ENCODE measurements around the gene LPAR2.

DNA sequence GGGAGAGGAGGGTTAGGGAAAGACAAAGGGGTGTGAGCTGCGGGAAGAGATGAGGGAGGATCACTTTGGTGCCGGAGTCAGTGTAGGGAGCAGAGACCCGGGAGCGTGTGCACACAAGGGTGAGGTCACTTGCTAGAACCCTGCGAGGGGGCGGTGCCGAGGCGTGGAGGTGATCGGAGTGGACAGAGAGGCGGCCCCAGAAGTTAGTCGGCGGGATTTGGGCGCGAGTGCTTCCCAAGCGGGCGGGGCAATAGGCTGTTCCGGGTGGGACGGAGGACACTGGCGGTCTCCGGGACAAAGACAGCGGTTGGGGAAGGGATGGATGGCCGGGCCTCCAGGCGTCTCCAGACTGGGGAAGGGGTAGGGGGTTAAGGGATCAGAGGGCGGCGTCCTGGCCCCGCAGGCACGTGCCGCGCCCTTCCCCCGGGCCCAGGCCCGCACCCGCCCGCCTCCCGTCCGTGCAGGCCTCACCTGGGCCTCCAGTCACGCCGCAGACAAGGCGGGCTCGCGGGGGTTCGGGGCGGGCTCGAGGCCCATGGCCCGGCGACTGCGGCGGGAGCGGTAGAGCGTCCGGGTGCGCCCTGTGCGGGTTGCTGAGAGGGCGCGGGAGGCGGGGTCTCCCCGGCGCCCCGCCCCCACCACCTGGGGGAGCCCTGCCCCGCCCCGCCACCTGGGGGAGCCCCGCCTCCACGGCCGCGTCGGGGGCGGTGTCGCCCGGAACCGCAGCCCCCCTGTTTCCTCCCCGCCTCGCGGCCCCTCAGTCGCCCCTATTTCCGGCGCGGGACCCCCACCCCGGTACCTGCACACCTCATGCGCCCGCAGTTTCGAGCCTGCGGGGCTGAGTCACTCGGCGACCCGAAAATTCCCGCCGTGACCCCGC lies at the start of gene LPAR2:
- TF ChIP-seq POLR2AphosphoS5 (IDR thresholded peaks at IDR 0.05; ENCODE audit: low read depth, low read length) (no peak), FOXP2 (optimal IDR thresholded peaks at IDR 0.05; ENCODE audit: borderline replicate concordance, extremely low read depth, extremely low read length, insufficient read depth) (no peak), TAF1 (IDR thresholded peaks at IDR 0.05; ENCODE audit: borderline replicate concordance, insufficient read depth, low read length) (no peak)
- TF ChIP-seq, protein P1, sequence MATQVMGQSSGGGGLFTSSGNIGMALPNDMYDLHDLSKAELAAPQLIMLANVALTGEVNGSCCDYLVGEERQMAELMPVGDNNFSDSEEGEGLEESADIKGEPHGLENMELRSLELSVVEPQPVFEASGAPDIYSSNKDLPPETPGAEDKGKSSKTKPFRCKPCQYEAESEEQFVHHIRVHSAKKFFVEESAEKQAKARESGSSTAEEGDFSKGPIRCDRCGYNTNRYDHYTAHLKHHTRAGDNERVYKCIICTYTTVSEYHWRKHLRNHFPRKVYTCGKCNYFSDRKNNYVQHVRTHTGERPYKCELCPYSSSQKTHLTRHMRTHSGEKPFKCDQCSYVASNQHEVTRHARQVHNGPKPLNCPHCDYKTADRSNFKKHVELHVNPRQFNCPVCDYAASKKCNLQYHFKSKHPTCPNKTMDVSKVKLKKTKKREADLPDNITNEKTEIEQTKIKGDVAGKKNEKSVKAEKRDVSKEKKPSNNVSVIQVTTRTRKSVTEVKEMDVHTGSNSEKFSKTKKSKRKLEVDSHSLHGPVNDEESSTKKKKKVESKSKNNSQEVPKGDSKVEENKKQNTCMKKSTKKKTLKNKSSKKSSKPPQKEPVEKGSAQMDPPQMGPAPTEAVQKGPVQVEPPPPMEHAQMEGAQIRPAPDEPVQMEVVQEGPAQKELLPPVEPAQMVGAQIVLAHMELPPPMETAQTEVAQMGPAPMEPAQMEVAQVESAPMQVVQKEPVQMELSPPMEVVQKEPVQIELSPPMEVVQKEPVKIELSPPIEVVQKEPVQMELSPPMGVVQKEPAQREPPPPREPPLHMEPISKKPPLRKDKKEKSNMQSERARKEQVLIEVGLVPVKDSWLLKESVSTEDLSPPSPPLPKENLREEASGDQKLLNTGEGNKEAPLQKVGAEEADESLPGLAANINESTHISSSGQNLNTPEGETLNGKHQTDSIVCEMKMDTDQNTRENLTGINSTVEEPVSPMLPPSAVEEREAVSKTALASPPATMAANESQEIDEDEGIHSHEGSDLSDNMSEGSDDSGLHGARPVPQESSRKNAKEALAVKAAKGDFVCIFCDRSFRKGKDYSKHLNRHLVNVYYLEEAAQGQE (IDR thresholded peaks at IDR 0.05; ENCODE audit: insufficient read depth in 1 of 2, low read depth in 2 of 2, low read length in 2 of 2): no peak
